ENCODE measurements around the gene CHRDL1. TPM values are rescaled to one million over a fixed set of nuclear protein-coding genes. Genes with fewer than 3 reads are reported as not detected.

The CHRDL1 gene
- total and polyA plus RNA-seq, 2 donors (not counting 1 experiment from before 2014, with no cell fraction given): not detected

DNA sequence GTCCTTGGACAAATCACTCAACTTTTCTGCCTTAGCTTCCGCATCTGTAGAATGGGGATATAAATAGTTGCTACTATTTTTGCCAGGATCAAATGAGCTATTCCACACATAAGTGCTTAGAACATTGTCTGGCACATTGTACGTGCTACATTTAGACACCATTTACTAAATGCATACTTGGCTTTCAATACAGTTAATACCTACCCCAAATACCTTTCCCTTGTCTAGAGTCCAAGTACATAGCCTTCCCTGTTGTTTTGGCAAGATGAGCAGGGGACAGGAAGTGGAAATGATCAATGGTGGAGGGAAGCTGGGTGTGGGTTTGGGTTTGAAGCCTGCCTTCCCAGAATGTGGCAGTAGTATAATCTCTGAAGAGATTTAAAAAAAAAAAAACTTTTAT lies 82.0 kb downstream of the CHRDL1 start:
- Histone ChIP-seq H3K27me3 (replicated peaks in 1 of 4; ENCODE audit: control extremely low read depth in 1 of 4, control insufficient read depth in 3 of 4, insufficient read depth in 4 of 4, low read length in 3 of 4) (no peaks in the 10 kb centered on the region), H3K9me3 (ENCODE audit: control extremely low read depth in 1 of 3, control insufficient read depth in 2 of 3, insufficient read depth in 1 of 3, low read length in 2 of 3) (no peaks in the 10 kb centered on the region), H2AFZ (ENCODE audit: insufficient read depth, low read depth, low read length, poor library complexity, severe bottlenecking) (no peak overlapping the region), H3K27ac (ENCODE audit: low read length in 2 of 2) (no peak overlapping the region), H3K4me2 (replicated peaks; ENCODE audit: low read depth, low read length, poor library complexity, severe bottlenecking) (no peak overlapping the region), H4K20me1 (ENCODE audit: control insufficient read depth, insufficient read depth, low read length, poor library complexity, severe bottlenecking) (no peaks in the 10 kb centered on the region), H3K9ac (ENCODE audit: low read length) (no peak overlapping the region), H3K4me1 (ENCODE audit: control insufficient read depth in 2 of 2, insufficient read depth in 2 of 2, low read length in 2 of 2) (no peaks in the 10 kb centered on the region), H3K4me3 (ENCODE audit: control extremely low read depth in 1 of 5, extremely low read depth in 1 of 5, insufficient read depth in 1 of 5, low read depth in 2 of 5, low read length in 4 of 5) (no peak overlapping the region), H3K36me3 (replicated peaks in 1 of 2; ENCODE audit: control extremely low read depth in 1 of 2, control insufficient read depth in 1 of 2, extremely low read depth in 1 of 2, insufficient read depth in 2 of 2, low read length in 1 of 2) (no peaks in the 10 kb centered on the region), H3K79me2 (ENCODE audit: control insufficient read depth, insufficient read depth, low read length) (no peaks in the 10 kb centered on the region)
- TF ChIP-seq, protein P1, sequence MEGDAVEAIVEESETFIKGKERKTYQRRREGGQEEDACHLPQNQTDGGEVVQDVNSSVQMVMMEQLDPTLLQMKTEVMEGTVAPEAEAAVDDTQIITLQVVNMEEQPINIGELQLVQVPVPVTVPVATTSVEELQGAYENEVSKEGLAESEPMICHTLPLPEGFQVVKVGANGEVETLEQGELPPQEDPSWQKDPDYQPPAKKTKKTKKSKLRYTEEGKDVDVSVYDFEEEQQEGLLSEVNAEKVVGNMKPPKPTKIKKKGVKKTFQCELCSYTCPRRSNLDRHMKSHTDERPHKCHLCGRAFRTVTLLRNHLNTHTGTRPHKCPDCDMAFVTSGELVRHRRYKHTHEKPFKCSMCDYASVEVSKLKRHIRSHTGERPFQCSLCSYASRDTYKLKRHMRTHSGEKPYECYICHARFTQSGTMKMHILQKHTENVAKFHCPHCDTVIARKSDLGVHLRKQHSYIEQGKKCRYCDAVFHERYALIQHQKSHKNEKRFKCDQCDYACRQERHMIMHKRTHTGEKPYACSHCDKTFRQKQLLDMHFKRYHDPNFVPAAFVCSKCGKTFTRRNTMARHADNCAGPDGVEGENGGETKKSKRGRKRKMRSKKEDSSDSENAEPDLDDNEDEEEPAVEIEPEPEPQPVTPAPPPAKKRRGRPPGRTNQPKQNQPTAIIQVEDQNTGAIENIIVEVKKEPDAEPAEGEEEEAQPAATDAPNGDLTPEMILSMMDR (IDR thresholded peaks at IDR 0.05): no peak
- no peak for TF ChIP-seq EZH2 (IDR thresholded peaks at IDR 0.05; ENCODE audit: borderline replicate concordance, insufficient read depth, low read depth, low read length, poor library complexity, severe bottlenecking)
- no peak for ATAC-seq (ENCODE audit: low read depth)
- intact Hi-C loops (cut with micrococcal nuclease): no loop called here
- H3K4me1 Mint-ChIP-seq: no peaks in the 10 kb centered on the region
- H3K4me3 Mint-ChIP-seq: no peak overlapping the region
- WGBS (ENCODE audit: insufficient coverage): no CpG with 5 or more reads among the region's 2 CpGs
- no peaks in the 10 kb centered on the region for H3K27me3 Mint-ChIP-seq
- ChIA-PET POLR2A (no interaction called here), CTCF (no interaction called here)
- DNase-seq: no peak
- H3K9me3 Mint-ChIP-seq (ENCODE audit: insufficient read depth): no peaks in the 10 kb centered on the region
- H3K27ac Mint-ChIP-seq: no peak overlapping the region

DNA sequence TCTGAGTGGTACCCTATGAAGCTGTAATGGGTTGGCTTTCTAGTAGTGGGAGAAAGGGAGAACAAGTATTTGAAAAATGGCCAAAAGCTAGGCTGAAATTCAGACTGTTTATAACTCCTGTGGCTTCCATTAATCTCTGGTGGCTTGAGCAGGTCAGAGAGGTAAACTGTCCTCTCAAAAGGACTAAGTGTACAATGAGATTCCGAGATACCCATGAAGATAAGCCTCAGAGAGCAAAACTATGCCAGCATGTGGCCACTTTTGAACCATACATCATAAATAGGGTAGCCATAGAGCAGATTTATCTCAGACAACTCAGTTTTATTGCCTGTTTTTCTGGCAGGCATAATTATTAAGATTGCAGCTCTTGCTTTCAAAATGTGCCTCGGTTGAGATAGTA lies 89.2 kb downstream of the CHRDL1 start:
- ChIA-PET POLR2A (no interaction called here), CTCF (no interaction called here)
- Histone ChIP-seq H3K36me3 (replicated peaks in 1 of 2; ENCODE audit: control extremely low read depth in 1 of 2, control insufficient read depth in 1 of 2, extremely low read depth in 1 of 2, insufficient read depth in 2 of 2, low read length in 1 of 2) (no peaks in the 10 kb centered on the region), H3K4me2 (replicated peaks; ENCODE audit: low read depth, low read length, poor library complexity, severe bottlenecking) (no peak overlapping the region), H3K9me3 (ENCODE audit: control extremely low read depth in 1 of 3, control insufficient read depth in 2 of 3, insufficient read depth in 1 of 3, low read length in 2 of 3) (no peaks in the 10 kb centered on the region), H3K9ac (ENCODE audit: low read length) (no peak overlapping the region), H2AFZ (ENCODE audit: insufficient read depth, low read depth, low read length, poor library complexity, severe bottlenecking) (no peak overlapping the region), H3K27ac (ENCODE audit: low read length in 2 of 2) (no peak overlapping the region), H3K4me1 (ENCODE audit: control insufficient read depth in 2 of 2, insufficient read depth in 2 of 2, low read length in 2 of 2) (no peaks in the 10 kb centered on the region), H3K79me2 (ENCODE audit: control insufficient read depth, insufficient read depth, low read length) (no peaks in the 10 kb centered on the region), H3K27me3 (replicated peaks in 1 of 4; ENCODE audit: control extremely low read depth in 1 of 4, control insufficient read depth in 3 of 4, insufficient read depth in 4 of 4, low read length in 3 of 4) (no peaks in the 10 kb centered on the region), H3K4me3 (ENCODE audit: control extremely low read depth in 1 of 5, extremely low read depth in 1 of 5, insufficient read depth in 1 of 5, low read depth in 2 of 5, low read length in 4 of 5) (no peak overlapping the region), H4K20me1 (ENCODE audit: control insufficient read depth, insufficient read depth, low read length, poor library complexity, severe bottlenecking) (no peaks in the 10 kb centered on the region)
- no peaks in the 10 kb centered on the region for H3K4me1 Mint-ChIP-seq
- WGBS (ENCODE audit: insufficient coverage): no CpG with 5 or more reads among the region's 2 CpGs
- H3K27ac Mint-ChIP-seq: no peak overlapping the region
- TF ChIP-seq EZH2 (IDR thresholded peaks at IDR 0.05; ENCODE audit: borderline replicate concordance, insufficient read depth, low read depth, low read length, poor library complexity, severe bottlenecking): no peak
- TF ChIP-seq, protein P1 (IDR thresholded peaks at IDR 0.05): no peak
- DNase-seq (no peak), ATAC-seq (ENCODE audit: low read depth) (no peak)
- intact Hi-C loops (cut with micrococcal nuclease): no loop called here
- H3K9me3 Mint-ChIP-seq (ENCODE audit: insufficient read depth): no peaks in the 10 kb centered on the region
- no peaks in the 10 kb centered on the region for H3K27me3 Mint-ChIP-seq
- no peak overlapping the region for H3K4me3 Mint-ChIP-seq
